Smooth muscle cell (in vitro differentiated cells): Measurements from ENCODE around the gene MMAB. TPM values are rescaled to one million over a fixed set of nuclear protein-coding genes. Genes with fewer than 3 reads are reported as not detected.

Experiments used
- DNase-seq: peaks from one replicate; lab custom pipeline; 2025; ENCODE audit not compliant: unreplicated experiment; lab: John Stamatoyannopoulos, UW
- H2AFZ ChIP-seq: fragments of 200-600 bp; sonication (generic); 2 replicates; pipeline ENCODE4 v1.6.0; 2016; ENCODE audit warnings: antibody characterized with exemption, low read depth, mild to moderate bottlenecking
- H3F3A ChIP-seq: fragments of 200-600 bp; sonication (generic); 2 replicates; pipeline ENCODE4 v1.6.0; 2017; ENCODE audit warnings: antibody characterized with exemption, low read depth
- H3K27ac ChIP-seq: fragments of 200-600 bp; sonication (generic); 2 replicates; pipeline ENCODE4 v1.5.1; 2016; ENCODE audit warnings: low read depth, mild to moderate bottlenecking
- H3K27me3 ChIP-seq: fragments of 200-600 bp; sonication (generic); 2 replicates; pipeline ENCODE4 v1.6.1; 2016; ENCODE audit warnings: low read depth, mild to moderate bottlenecking
- H3K36me3 ChIP-seq: fragments of 200-600 bp; sonication (generic); 2 replicates; pipeline ENCODE4 v1.5.1; 2016; ENCODE audit warnings: low read depth
- H3K4me1 ChIP-seq: fragments of 200-600 bp; sonication (generic); 2 replicates; pipeline ENCODE4 v1.5.1; 2016; ENCODE audit warnings: low read depth
- H3K4me2 ChIP-seq: fragments of 200-600 bp; sonication (generic); 2 replicates; pipeline ENCODE4 v1.6.0; 2016; ENCODE audit warnings: mild to moderate bottlenecking
- H3K4me3 ChIP-seq: fragments of 200-600 bp; sonication (generic); 2 replicates; pipeline ENCODE4 v1.5.1; 2016; ENCODE audit warnings: mild to moderate bottlenecking
- H3K79me2 ChIP-seq: fragments of 200-600 bp; sonication (generic); 2 replicates; pipeline ENCODE4 v1.6.0; 2016; ENCODE audit warnings: low read depth, mild to moderate bottlenecking
- H3K9ac ChIP-seq: fragments of 200-600 bp; sonication (generic); 2 replicates; pipeline ENCODE4 v1.6.0; 2016; ENCODE audit warnings: low read depth
- H3K9me3 ChIP-seq: fragments of 200-600 bp; sonication (generic); replicated peaks from 2 replicates; pipeline ENCODE4 v1.5.1; 2016; ENCODE audit warnings: low read depth
- H4K20me1 ChIP-seq: fragments of 200-600 bp; sonication (generic); 2 replicates; pipeline ENCODE4 v1.6.0; 2016; ENCODE audit warnings: low read depth
- WGBS: methylation state at CpG from one replicate; pipeline ENCODE4 v1.1.7; 2016; ENCODE audit warnings: low lambda C conversion rate; 5-methylcytosine and 5-hydroxymethylcytosine counted together
- polyA plus RNA-seq: library from polyadenylated mRNA; unstranded; fragments of >200 nt; fragmentation: Nextera tagmentation; extraction: Ambion mirVana; gene quantifications from 2 replicates; pipeline ENCODE4 v1.2.1, GENCODE V29; 2016
- total RNA-seq: library from RNA; depleted of rRNA; stranded (reverse); fragments of >200 nt; gene quantifications from 2 replicates; pipeline ENCODE4 v1.2.3, GENCODE V29; 2014
- TF ChIP-seq, protein P1 (sequence below): fragments of 200-600 bp; sonication (generic); IDR thresholded peaks from 2 replicates; pipeline ENCODE4 v1.5.1; 2017; ENCODE audit warnings: borderline replicate concordance, mild to moderate bottlenecking, antibody characterized with exemption; ENCODE audit not compliant: insufficient read depth, poor library complexity, severe bottlenecking

Gene MMAB
- total and polyA plus RNA-seq, 2 experiments from 2014 or later, result 20.2 to 51.7 TPM

- peaks cover 21% of the 10 kb centered on the region for H3F3A ChIP-seq
- no peaks in the 10 kb centered on the region for H3K36me3 ChIP-seq
- WGBS, result 74% methylated on average over 6 of the region's 6 CpGs
- H3K9me3 ChIP-seq, result no peaks in the 10 kb centered on the region
- no peaks in the 10 kb centered on the region for H4K20me1 ChIP-seq
- H2AFZ ChIP-seq, result no peak overlapping the region
- H3K27ac ChIP-seq, result peak overlapping the region; percentile 81
- H3K4me2 ChIP-seq, result peak overlapping the region; percentile 19
- TF ChIP-seq, protein P1, sequence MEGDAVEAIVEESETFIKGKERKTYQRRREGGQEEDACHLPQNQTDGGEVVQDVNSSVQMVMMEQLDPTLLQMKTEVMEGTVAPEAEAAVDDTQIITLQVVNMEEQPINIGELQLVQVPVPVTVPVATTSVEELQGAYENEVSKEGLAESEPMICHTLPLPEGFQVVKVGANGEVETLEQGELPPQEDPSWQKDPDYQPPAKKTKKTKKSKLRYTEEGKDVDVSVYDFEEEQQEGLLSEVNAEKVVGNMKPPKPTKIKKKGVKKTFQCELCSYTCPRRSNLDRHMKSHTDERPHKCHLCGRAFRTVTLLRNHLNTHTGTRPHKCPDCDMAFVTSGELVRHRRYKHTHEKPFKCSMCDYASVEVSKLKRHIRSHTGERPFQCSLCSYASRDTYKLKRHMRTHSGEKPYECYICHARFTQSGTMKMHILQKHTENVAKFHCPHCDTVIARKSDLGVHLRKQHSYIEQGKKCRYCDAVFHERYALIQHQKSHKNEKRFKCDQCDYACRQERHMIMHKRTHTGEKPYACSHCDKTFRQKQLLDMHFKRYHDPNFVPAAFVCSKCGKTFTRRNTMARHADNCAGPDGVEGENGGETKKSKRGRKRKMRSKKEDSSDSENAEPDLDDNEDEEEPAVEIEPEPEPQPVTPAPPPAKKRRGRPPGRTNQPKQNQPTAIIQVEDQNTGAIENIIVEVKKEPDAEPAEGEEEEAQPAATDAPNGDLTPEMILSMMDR, result no peak
- DNase-seq, result no peak
- H3K4me3 ChIP-seq, result no peak overlapping the region
- no peaks in the 10 kb centered on the region for H3K27me3 ChIP-seq
- H3K9ac ChIP-seq, result peak overlapping the region; percentile 54
- peaks cover 10% of the 10 kb centered on the region for H3K4me1 ChIP-seq
- no peaks in the 10 kb centered on the region for H3K79me2 ChIP-seq
These were observed 53.5 kb downstream of the MMAB start for GRCh38 chr12:109519787-109520186.

GRCh38 chr12:109518820-109519665 lies 54.3 kb downstream of the MMAB start:
- Histone ChIP-seq H3K27me3 (no peaks in the 10 kb centered on the region), H4K20me1 (no peaks in the 10 kb centered on the region), H3K9ac (peak overlapping the region; percentile 54), H3K9me3 (no peaks in the 10 kb centered on the region), H3K4me2 (peak overlapping the region; percentile 34), H3K36me3 (no peaks in the 10 kb centered on the region), H2AFZ (no peak overlapping the region), H3K79me2 (no peaks in the 10 kb centered on the region), H3K4me3 (no peak overlapping the region), H3F3A (peaks cover 21% of the 10 kb centered on the region), H3K4me1 (peaks cover 4% of the 10 kb centered on the region), H3K27ac (peak overlapping the region; percentile 81)
- 21% methylated on average over 11 of the region's 11 CpGs for WGBS
- TF ChIP-seq, protein P1, result peak; percentile 89
- peak; percentile 33 for DNase-seq

DNA sequence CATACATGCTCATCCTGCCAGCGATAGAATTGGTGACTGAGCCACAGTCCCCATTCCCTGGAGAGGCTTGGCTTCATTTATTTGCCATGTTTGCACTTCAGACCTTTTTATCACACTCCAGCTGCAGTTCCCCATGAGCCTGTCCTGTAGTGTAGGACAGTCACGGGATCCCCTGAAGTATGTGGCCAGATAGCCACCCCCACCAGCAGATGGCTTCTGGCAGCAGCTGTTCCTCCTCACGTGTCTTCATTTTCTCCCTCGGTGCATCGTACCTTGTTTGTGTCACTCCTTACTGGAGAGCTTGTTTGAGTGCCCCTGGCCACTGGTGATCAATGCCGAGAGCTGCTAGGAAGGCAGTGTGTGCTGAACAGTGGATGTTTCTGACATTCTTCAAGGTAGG lies 55.7 kb downstream of the MMAB start:
- no peak for DNase-seq
- Histone ChIP-seq H3F3A (peaks cover 21% of the 10 kb centered on the region), H3K9me3 (no peaks in the 10 kb centered on the region), H3K79me2 (no peaks in the 10 kb centered on the region), H2AFZ (no peak overlapping the region), H3K27me3 (no peaks in the 10 kb centered on the region), H3K27ac (peak overlapping the region; percentile 81), H3K4me3 (no peak overlapping the region), H3K4me1 (no peaks in the 10 kb centered on the region), H3K36me3 (no peaks in the 10 kb centered on the region), H3K9ac (no peak overlapping the region), H3K4me2 (no peak overlapping the region), H4K20me1 (no peaks in the 10 kb centered on the region)
- WGBS, result 49% methylated on average over 6 of the region's 6 CpGs
- TF ChIP-seq, protein P1, result no peak
